Hepatocyte (in vitro differentiated cells): ENCODE data around the gene SLC25A28. TPM values are rescaled to one million over a fixed set of nuclear protein-coding genes. Genes with fewer than 3 reads are reported as not detected.

Experiments used
- DNase-seq: peaks from one replicate; pipeline ENCODE4 v3.0.0-alpha.2; 2016; ENCODE audit warnings: low spot score
- H2AFZ ChIP-seq: fragments of 200-600 bp; sonication (generic); 2 replicates; pipeline ENCODE4 v1.6.0; 2016; ENCODE audit warnings: antibody characterized with exemption, mild to moderate bottlenecking
- H3K27ac ChIP-seq: fragments of 200-600 bp; sonication (generic); 2 replicates; pipeline ENCODE4 v1.5.1; 2016; ENCODE audit warnings: mild to moderate bottlenecking
- H3K27me3 ChIP-seq: fragments of 200-600 bp; sonication (generic); 2 replicates; pipeline ENCODE4 v1.6.1; 2016
- H3K36me3 ChIP-seq: fragments of 200-600 bp; sonication (generic); replicated peaks from 2 replicates; pipeline ENCODE4 v1.5.1; 2016; ENCODE audit warnings: low read depth; ENCODE audit not compliant: insufficient read depth
- H3K4me1 ChIP-seq: fragments of 200-600 bp; sonication (generic); 2 replicates; pipeline ENCODE4 v1.5.1; 2016; ENCODE audit warnings: mild to moderate bottlenecking, moderate library complexity; ENCODE audit not compliant: insufficient read depth
- H3K4me2 ChIP-seq: fragments of 200-600 bp; sonication (generic); 2 replicates; pipeline ENCODE4 v1.6.0; 2016
- H3K4me3 ChIP-seq: fragments of 200-600 bp; sonication (generic); 2 replicates; pipeline ENCODE4 v1.5.1; 2016; ENCODE audit warnings: mild to moderate bottlenecking
- H3K79me2 ChIP-seq: fragments of 200-600 bp; sonication (generic); 2 replicates; pipeline ENCODE4 v1.6.0; 2017; ENCODE audit warnings: mild to moderate bottlenecking
- H3K9me2 ChIP-seq: fragments of 200-600 bp; sonication (generic); replicated peaks from 2 replicates; pipeline ENCODE4 v1.6.0; 2017; ENCODE audit warnings: mild to moderate bottlenecking; ENCODE audit not compliant: insufficient read depth
- H3K9me3 ChIP-seq: fragments of 200-600 bp; sonication (generic); 2 replicates; pipeline ENCODE4 v1.5.1; 2016; ENCODE audit warnings: low read depth, mild to moderate bottlenecking
- H4K20me1 ChIP-seq: fragments of 200-600 bp; sonication (generic); 2 replicates; pipeline ENCODE4 v1.6.0; 2016; ENCODE audit warnings: mild to moderate bottlenecking; ENCODE audit not compliant: insufficient read depth, poor library complexity, severe bottlenecking
- CTCF ChIP-seq: fragments of 200-600 bp; sonication (generic); IDR thresholded peaks from 2 replicates; pipeline ENCODE4 v1.5.1; 2016; ENCODE audit warnings: antibody characterized with exemption, mild to moderate bottlenecking; ENCODE audit not compliant: poor library complexity
- EZH2 ChIP-seq: fragments of 200-600 bp; sonication (generic); IDR thresholded peaks from 2 replicates; pipeline ENCODE4 v1.6.1; 2016; ENCODE audit warnings: antibody characterized with exemption, mild to moderate bottlenecking, borderline replicate concordance
- EZH2phosphoT487 ChIP-seq: fragments of 200-600 bp; sonication (generic); IDR thresholded peaks from one replicate; pipeline ENCODE4 v1.6.1; 2018; ENCODE audit warnings: antibody characterized with exemption, mild to moderate bottlenecking, low read depth, moderate library complexity; ENCODE audit not compliant: unreplicated experiment, severe bottlenecking
- WGBS: methylation state at CpG from one replicate; pipeline ENCODE4 v1.1.6; 2016; ENCODE audit warnings: low lambda C conversion rate; ENCODE audit errors: missing lambda C conversion rate; 5-methylcytosine and 5-hydroxymethylcytosine counted together
- polyA plus RNA-seq: library from polyadenylated mRNA; unstranded; fragments of >200 nt; fragmentation: Nextera tagmentation; extraction: Ambion mirVana; gene quantifications from 2 replicates; pipeline ENCODE4 v1.2.1, GENCODE V29; 2016
- total RNA-seq: library from RNA; depleted of rRNA; stranded (reverse); fragments of >200 nt; gene quantifications from 2 replicates; pipeline ENCODE4 v1.2.3, GENCODE V29; 2014

Gene SLC25A28
- total and polyA plus RNA-seq, 2 experiments from 2014 or later, result 15.8 to 33.7 TPM

GRCh38 chr10:99659031-99659867, 39.0 kb upstream of the SLC25A28 start, which contains the start of gene ENTPD7:
Gene ENTPD7 (plus strand): TSS chr10:99659509. CDS start chr10:99659957, 448 bp downstream.
- peaks cover 39% of the 10 kb centered on the region for H3K79me2 ChIP-seq
- TF ChIP-seq CTCF, result no peak
- no peak for TF ChIP-seq EZH2
- no peak for TF ChIP-seq EZH2phosphoT487
- H2AFZ ChIP-seq, result peak within 1 kb of the TSS; percentile 76
- H3K4me3 ChIP-seq, result peak within 1 kb of the TSS; percentile 56
- no peaks in the 10 kb centered on the region for H3K36me3 ChIP-seq
- no peaks in the 10 kb centered on the region for H3K9me2 ChIP-seq
- under 1% methylated on average over 50 of the region's 71 CpGs for WGBS
- DNase-seq, result peak; percentile 98
- peaks cover 7% of the 10 kb centered on the region for H3K4me1 ChIP-seq
- H3K4me2 ChIP-seq, result peak within 1 kb of the TSS; percentile 81
- no peaks in the 10 kb centered on the region for H3K27me3 ChIP-seq
- no peaks in the 10 kb centered on the region for H4K20me1 ChIP-seq
- H3K9me3 ChIP-seq, result no peaks in the 10 kb centered on the region
- peak within 1 kb of the TSS; percentile 80 for H3K27ac ChIP-seq

- no peaks in the 10 kb centered on the region for H3K9me2 ChIP-seq
- H3K9me3 ChIP-seq, result no peaks in the 10 kb centered on the region
- peaks cover 36% of the 10 kb centered on the region for H3K79me2 ChIP-seq
- H3K4me2 ChIP-seq, result peak overlapping the region; percentile 81
- H3K27me3 ChIP-seq, result no peaks in the 10 kb centered on the region
- H2AFZ ChIP-seq, result peak overlapping the region; percentile 76
- no peaks in the 10 kb centered on the region for H3K36me3 ChIP-seq
- H4K20me1 ChIP-seq, result no peaks in the 10 kb centered on the region
- H3K27ac ChIP-seq, result peak overlapping the region; percentile 80
- WGBS, result 3% methylated on average over 24 of the region's 24 CpGs
- H3K4me1 ChIP-seq, result peaks cover 7% of the 10 kb centered on the region
- TF ChIP-seq EZH2phosphoT487 (no peak), EZH2 (no peak), CTCF (no peak)
- peak overlapping the region; percentile 43 for H3K4me3 ChIP-seq
- DNase-seq, result peak; percentile 80
Observed at GRCh38 chr10:99658622-99659030, 38.4 kb upstream of the SLC25A28 start.

- Histone ChIP-seq H3K9me3 (no peaks in the 10 kb centered on the region), H3K4me1 (peaks cover 7% of the 10 kb centered on the region), H3K79me2 (peaks cover 16% of the 10 kb centered on the region), H3K4me3 (no peak overlapping the region), H3K4me2 (no peak overlapping the region), H3K27ac (peak overlapping the region; percentile 30), H3K36me3 (no peaks in the 10 kb centered on the region), H3K27me3 (no peaks in the 10 kb centered on the region), H3K9me2 (no peaks in the 10 kb centered on the region), H2AFZ (no peak overlapping the region), H4K20me1 (no peaks in the 10 kb centered on the region)
- 0% methylated on average over 1 of the region's 1 CpG for WGBS
- DNase-seq, result no peak
- no peak for TF ChIP-seq EZH2
- TF ChIP-seq CTCF, result no peak
- no peak for TF ChIP-seq EZH2phosphoT487
Observed at GRCh38 chr10:99656199-99657064, 36.2 kb upstream of the SLC25A28 start.
